Panc1 (cell line): Measurements from ENCODE around the gene FAM193A. TPM values are rescaled to one million over a fixed set of nuclear protein-coding genes. Genes with fewer than 3 reads are reported as not detected.
"Not testable (repeated sequence)": the region's sequence is repeated elsewhere in the genome, so short reads cannot be mapped to it uniquely, and the experiment has no call there.

Experiments
- ATAC-seq: fragments of 200-7000 bp; cut with Tn5 transposase; 2 replicates; pipeline ENCODE4 v1.9.1; 2020; ENCODE audit warnings: mild to moderate bottlenecking, moderate library complexity
- BruUV-seq: library from RNA; stranded (reverse); fragments of 400-500 nt; replicated peaks from 2 replicates; lab custom pipeline; 2021; lab: Mats Ljungman, UMichigan
- CTCF ChIA-PET: fragments of 300-600 bp; sonication (Branson Sonifier 250); formaldehyde crosslinking; loops from one replicate; lab custom pipeline; 2022; ENCODE audit warnings: antibody characterized with exemption; lab: Charles Lee
- POLR2A ChIA-PET: fragments of 300-600 bp; sonication (Branson Sonifier 250); formaldehyde crosslinking; loops from one replicate; lab custom pipeline; 2022; ENCODE audit warnings: antibody characterized with exemption; lab: Charles Lee
- DNase-seq: peaks from one replicate; pipeline ENCODE4 v3.0.0-alpha.2; 2010; ENCODE audit warnings: low read depth, low spot score
- H3K27ac ChIP-seq: 2 replicates; pipeline ENCODE4 v1.5.1; 2011; ENCODE audit warnings: mild to moderate bottlenecking, low read length, inconsistent platforms
- H3K27me3 ChIP-seq: fragments of 200-500 bp; sonication (Bioruptor generic); 2 replicates; pipeline ENCODE4 v1.6.0; 2014; ENCODE audit warnings: low read length, inconsistent platforms; ENCODE audit not compliant: control insufficient read depth, insufficient read depth
- H3K36me3 ChIP-seq: fragments of 200-500 bp; sonication (Bioruptor generic); 2 replicates; pipeline ENCODE4 v1.5.1; 2014; ENCODE audit warnings: inconsistent platforms, mild to moderate bottlenecking, low read length, moderate library complexity; ENCODE audit not compliant: control insufficient read depth, insufficient read depth
- H3K4me1 ChIP-seq: 2 replicates; pipeline ENCODE4 v1.5.1; 2011; ENCODE audit warnings: inconsistent platforms, mild to moderate bottlenecking, low read length, moderate library complexity; ENCODE audit not compliant: control insufficient read depth, insufficient read depth
- H3K4me3 ChIP-seq, 2 experiments: 2 replicates each; pipeline ENCODE4 v1.5.1; 2011 to 2012; ENCODE audit warnings: low read depth in 2 of 2, low read length in 2 of 2, mild to moderate bottlenecking in 2 of 2, inconsistent platforms in 1 of 2, moderate library complexity in 1 of 2
- H3K9me3 ChIP-seq: fragments of 200-500 bp; sonication (Bioruptor generic); 2 replicates; pipeline ENCODE4 v1.5.1; 2014; ENCODE audit warnings: low read depth, mild to moderate bottlenecking, inconsistent platforms, low read length, moderate library complexity; ENCODE audit not compliant: control insufficient read depth, insufficient read depth
- POLR2AphosphoS5 ChIP-seq: IDR thresholded peaks from 2 replicates; pipeline ENCODE4 v1.6.1; 2012; ENCODE audit warnings: mild to moderate bottlenecking, low read depth, low read length, moderate library complexity
- SIN3A ChIP-seq: IDR thresholded peaks from 2 replicates; pipeline ENCODE4 v1.6.1; 2012; ENCODE audit warnings: low read depth, mild to moderate bottlenecking, low read length, moderate library complexity, borderline replicate concordance; ENCODE audit not compliant: insufficient read depth
- TCF7L2 ChIP-seq: IDR thresholded peaks from 2 replicates; pipeline ENCODE4 v1.6.1; 2011; ENCODE audit warnings: mild to moderate bottlenecking, low read depth, low read length, inconsistent platforms
- in situ Hi-C: cut with HindIII; loops from 2 replicates; pipeline ENCODE4 v1.10.0; 2016; ENCODE audit warnings: low sequenced_read_pairs, low pct_unique_long_range_greater_than_20kb
- intact Hi-C: fragments of 100-400 bp; cut with micrococcal nuclease; formaldehyde crosslinking; loops from one replicate; pipeline ENCODE4 v1.10.0; 2022; ENCODE audit not compliant: unreplicated experiment
- total RNA-seq: library from RNA; stranded (reverse); gene quantifications from one replicate; pipeline ENCODE4 v1.2.1, GENCODE V29; 2021; ENCODE audit not compliant: unreplicated experiment
- TF ChIP-seq, protein P1 (sequence below), 2 experiments: IDR thresholded peaks; 2 replicates each; pipeline ENCODE4 v1.6.1; 2011 to 2012; ENCODE audit warnings: low read depth in 2 of 2, control low read depth in 1 of 2, low read length in 1 of 2, mild to moderate bottlenecking in 1 of 2, moderate library complexity in 1 of 2; ENCODE audit not compliant: insufficient read depth in 1 of 2
- TF ChIP-seq, protein P2 (sequence below): fragments of 450-650 bp; IDR thresholded peaks from 2 replicates; pipeline ENCODE4 v1.5.1; 2017; ENCODE audit warnings: mild to moderate bottlenecking

FAM193A gene
- total RNA-seq, 1 experiment from 2014 or later, result 25.7 TPM

DNA sequence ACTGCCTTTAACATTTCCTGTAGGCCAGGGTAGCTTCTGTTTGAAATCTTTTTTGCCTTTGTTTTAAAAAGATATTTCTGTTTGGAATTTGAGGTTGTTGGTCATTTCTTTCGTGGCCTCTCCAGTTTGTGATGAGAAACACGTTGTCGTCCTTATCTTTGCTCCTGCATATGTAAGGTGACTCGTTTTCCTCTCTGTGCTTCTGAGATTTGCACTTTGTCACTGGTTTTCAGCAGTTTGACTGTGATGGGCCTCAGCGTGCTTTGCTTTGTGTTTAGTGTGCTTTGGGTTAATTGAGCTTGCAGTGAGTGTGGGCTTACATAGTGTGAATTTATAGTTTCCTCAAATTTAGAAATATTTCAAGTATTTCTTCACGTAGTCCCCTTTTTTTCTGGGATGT lies 81.5 kb downstream of the FAM193A start:
- H3K27me3 ChIP-seq, result no peaks in the 10 kb centered on the region
- H3K4me3 ChIP-seq, result no peak overlapping the region
- ATAC-seq, result no peak
- in situ Hi-C loops (no loop called here), intact Hi-C loops (no loop called here)
- BruUV-seq, result no TSS peak
- POLR2A ChIA-PET, result no interaction called here
- H3K4me1 ChIP-seq, result no peaks in the 10 kb centered on the region
- H3K36me3 ChIP-seq, result no peaks in the 10 kb centered on the region
- TF ChIP-seq, protein P1, sequence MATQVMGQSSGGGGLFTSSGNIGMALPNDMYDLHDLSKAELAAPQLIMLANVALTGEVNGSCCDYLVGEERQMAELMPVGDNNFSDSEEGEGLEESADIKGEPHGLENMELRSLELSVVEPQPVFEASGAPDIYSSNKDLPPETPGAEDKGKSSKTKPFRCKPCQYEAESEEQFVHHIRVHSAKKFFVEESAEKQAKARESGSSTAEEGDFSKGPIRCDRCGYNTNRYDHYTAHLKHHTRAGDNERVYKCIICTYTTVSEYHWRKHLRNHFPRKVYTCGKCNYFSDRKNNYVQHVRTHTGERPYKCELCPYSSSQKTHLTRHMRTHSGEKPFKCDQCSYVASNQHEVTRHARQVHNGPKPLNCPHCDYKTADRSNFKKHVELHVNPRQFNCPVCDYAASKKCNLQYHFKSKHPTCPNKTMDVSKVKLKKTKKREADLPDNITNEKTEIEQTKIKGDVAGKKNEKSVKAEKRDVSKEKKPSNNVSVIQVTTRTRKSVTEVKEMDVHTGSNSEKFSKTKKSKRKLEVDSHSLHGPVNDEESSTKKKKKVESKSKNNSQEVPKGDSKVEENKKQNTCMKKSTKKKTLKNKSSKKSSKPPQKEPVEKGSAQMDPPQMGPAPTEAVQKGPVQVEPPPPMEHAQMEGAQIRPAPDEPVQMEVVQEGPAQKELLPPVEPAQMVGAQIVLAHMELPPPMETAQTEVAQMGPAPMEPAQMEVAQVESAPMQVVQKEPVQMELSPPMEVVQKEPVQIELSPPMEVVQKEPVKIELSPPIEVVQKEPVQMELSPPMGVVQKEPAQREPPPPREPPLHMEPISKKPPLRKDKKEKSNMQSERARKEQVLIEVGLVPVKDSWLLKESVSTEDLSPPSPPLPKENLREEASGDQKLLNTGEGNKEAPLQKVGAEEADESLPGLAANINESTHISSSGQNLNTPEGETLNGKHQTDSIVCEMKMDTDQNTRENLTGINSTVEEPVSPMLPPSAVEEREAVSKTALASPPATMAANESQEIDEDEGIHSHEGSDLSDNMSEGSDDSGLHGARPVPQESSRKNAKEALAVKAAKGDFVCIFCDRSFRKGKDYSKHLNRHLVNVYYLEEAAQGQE (IDR thresholded peaks at IDR 0.05; ENCODE audit: insufficient read depth in 1 of 2, low read depth in 2 of 2, low read length in 1 of 2), result no peak
- no peak for TF ChIP-seq TCF7L2
- TF ChIP-seq, protein P2, sequence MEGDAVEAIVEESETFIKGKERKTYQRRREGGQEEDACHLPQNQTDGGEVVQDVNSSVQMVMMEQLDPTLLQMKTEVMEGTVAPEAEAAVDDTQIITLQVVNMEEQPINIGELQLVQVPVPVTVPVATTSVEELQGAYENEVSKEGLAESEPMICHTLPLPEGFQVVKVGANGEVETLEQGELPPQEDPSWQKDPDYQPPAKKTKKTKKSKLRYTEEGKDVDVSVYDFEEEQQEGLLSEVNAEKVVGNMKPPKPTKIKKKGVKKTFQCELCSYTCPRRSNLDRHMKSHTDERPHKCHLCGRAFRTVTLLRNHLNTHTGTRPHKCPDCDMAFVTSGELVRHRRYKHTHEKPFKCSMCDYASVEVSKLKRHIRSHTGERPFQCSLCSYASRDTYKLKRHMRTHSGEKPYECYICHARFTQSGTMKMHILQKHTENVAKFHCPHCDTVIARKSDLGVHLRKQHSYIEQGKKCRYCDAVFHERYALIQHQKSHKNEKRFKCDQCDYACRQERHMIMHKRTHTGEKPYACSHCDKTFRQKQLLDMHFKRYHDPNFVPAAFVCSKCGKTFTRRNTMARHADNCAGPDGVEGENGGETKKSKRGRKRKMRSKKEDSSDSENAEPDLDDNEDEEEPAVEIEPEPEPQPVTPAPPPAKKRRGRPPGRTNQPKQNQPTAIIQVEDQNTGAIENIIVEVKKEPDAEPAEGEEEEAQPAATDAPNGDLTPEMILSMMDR, result no peak
- TF ChIP-seq SIN3A, result no peak
- no peak for TF ChIP-seq POLR2AphosphoS5
- H3K9me3 ChIP-seq, result no peaks in the 10 kb centered on the region
- H3K27ac ChIP-seq, result no peak overlapping the region
- no peak for DNase-seq
- CTCF ChIA-PET, result no interaction called here

DNA sequence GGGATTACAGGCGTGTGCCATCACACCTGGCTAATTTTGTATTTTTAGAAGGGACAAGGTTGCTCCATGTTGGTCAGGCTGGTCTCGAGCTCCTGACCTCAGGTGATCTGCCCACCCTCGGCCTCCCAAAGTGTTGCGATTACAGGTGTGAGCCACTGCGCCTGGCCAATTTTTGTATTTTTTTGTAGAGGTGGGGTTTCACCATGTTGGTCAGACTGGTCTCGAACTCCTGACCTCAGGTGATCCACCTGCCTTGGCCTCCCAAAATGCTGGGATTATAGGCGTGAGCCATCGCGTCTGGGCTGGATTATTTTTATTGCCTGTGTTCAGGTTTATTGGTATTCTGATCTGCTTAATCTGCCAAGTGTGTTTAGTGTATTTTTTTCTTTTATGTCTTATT lies 82.3 kb downstream of the FAM193A start:
- H3K4me1 ChIP-seq, H3K36me3 ChIP-seq, ATAC-seq, intact Hi-C loops, H3K4me3 ChIP-seq, H3K27me3 ChIP-seq, in situ Hi-C loops, BruUV-seq, H3K27ac ChIP-seq, POLR2A ChIA-PET, H3K9me3 ChIP-seq, CTCF ChIA-PET, DNase-seq: not testable (repeated sequence)

DNA sequence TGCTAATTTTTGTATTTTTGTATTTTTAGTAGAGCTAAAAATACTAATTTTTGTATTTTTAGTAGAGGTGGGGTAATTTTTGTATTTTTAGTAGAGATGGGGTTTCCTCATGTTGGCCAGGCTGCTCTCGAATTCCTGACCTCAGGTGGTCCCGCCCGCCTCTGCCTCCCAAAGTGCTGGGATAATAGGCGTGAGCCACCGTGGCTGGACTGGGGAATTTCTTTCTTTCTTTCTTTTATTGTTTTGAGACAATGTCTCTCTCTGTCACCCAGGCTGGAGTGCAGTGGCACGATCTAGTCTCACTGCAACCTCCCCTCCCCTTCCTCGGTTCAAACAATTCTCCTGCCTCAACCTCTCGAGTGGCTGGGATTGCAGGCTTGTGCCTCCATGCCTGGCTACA lies 83.0 kb downstream of the FAM193A start:
- Histone ChIP-seq H3K4me1 (no peaks in the 10 kb centered on the region), H3K27ac (no peak overlapping the region), H3K9me3 (no peaks in the 10 kb centered on the region), H3K27me3 (no peaks in the 10 kb centered on the region), H3K4me3 (no peak overlapping the region), H3K36me3 (no peaks in the 10 kb centered on the region)
- BruUV-seq, result no TSS peak
- TF ChIP-seq, protein P1 (IDR thresholded peaks at IDR 0.05; ENCODE audit: insufficient read depth in 1 of 2, low read depth in 2 of 2, low read length in 1 of 2), result no peak
- TF ChIP-seq POLR2AphosphoS5 (no peak), TCF7L2 (no peak), SIN3A (no peak)
- TF ChIP-seq, protein P2, result no peak
- intact Hi-C loops, result no loop called here
- ChIA-PET CTCF (no interaction called here), POLR2A (no interaction called here)
- in situ Hi-C loops, result no loop called here
- ATAC-seq (no peak), DNase-seq (no peak)
